ENCODE measurements around the gene CHCHD6.

CHCHD6 gene

GRCh38 chr3:126895178-126896066 is 191.4 kb downstream of the CHCHD6 start:
- peak; percentile 17 for DNase-seq (ENCODE audit: low read depth)

DNA sequence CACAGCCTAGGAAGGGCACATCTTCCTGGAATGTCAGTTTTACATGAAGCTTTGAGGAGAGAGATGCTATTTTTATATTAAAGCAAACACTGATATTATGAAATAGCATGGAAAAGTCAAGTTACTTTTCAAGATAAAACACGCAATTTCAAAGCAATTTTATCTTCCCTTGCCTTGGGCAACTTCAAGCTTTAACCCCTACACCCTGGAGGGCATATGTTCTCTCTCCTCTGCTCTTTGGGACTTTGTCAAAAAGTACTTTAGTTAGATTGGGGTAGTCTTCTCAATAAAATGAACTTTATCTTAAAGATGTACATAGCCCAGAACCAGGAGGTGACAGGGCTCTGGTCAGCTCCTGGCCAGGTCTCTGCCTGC is 192.0 kb downstream of the CHCHD6 start:
- H3K4me3 ChIP-seq (ENCODE audit: low read length) = no peak overlapping the region
- DNase-seq (ENCODE audit: low read depth) = no peak
- TF ChIP-seq, protein P1, sequence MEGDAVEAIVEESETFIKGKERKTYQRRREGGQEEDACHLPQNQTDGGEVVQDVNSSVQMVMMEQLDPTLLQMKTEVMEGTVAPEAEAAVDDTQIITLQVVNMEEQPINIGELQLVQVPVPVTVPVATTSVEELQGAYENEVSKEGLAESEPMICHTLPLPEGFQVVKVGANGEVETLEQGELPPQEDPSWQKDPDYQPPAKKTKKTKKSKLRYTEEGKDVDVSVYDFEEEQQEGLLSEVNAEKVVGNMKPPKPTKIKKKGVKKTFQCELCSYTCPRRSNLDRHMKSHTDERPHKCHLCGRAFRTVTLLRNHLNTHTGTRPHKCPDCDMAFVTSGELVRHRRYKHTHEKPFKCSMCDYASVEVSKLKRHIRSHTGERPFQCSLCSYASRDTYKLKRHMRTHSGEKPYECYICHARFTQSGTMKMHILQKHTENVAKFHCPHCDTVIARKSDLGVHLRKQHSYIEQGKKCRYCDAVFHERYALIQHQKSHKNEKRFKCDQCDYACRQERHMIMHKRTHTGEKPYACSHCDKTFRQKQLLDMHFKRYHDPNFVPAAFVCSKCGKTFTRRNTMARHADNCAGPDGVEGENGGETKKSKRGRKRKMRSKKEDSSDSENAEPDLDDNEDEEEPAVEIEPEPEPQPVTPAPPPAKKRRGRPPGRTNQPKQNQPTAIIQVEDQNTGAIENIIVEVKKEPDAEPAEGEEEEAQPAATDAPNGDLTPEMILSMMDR (conservative IDR thresholded peaks at IDR 0.05; ENCODE audit: low read length) = no peak

More at GRCh38 chr3:126895178-126896066, 191.4 kb downstream of the CHCHD6 start:
- TF ChIP-seq, protein P1 (conservative IDR thresholded peaks at IDR 0.05; ENCODE audit: low read length) = no peak
- H3K4me3 ChIP-seq (ENCODE audit: low read length) = no peak overlapping the region

DNA sequence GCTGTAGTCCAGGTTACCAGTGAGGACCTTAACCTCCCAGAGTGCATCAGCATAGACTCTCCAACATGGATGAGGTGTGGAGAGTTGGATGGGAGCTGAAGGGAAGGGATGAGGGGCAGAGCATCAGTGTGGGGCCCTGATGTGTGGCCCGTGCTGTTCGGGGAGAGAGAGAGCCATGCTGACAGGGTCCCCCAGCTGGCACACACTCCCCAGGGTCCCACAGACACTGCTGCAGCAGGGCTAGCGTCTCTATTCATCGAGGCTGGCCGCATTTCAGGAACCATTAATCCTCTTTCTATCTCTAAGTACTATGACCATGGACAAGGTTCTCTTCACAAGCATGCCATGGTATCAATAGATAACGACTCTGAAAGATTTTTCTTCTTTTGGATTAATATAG is 192.9 kb downstream of the CHCHD6 start:
- TF ChIP-seq, protein P1 (conservative IDR thresholded peaks at IDR 0.05; ENCODE audit: low read length) = no peak
- DNase-seq (ENCODE audit: low read depth) = no peak
- H3K4me3 ChIP-seq (ENCODE audit: low read length) = no peak overlapping the region

- H3K4me3 ChIP-seq (ENCODE audit: low read length) = no peak overlapping the region
- TF ChIP-seq, protein P1 (conservative IDR thresholded peaks at IDR 0.05; ENCODE audit: low read length) = no peak
- DNase-seq (ENCODE audit: low read depth) = no peak
Measured at GRCh38 chr3:126897943-126898342, 193.9 kb downstream of the CHCHD6 start.

GRCh38 chr3:126900859-126901540 is 197.0 kb downstream of the CHCHD6 start:
- TF ChIP-seq, protein P1 (conservative IDR thresholded peaks at IDR 0.05; ENCODE audit: low read length) = no peak
- no peak overlapping the region for H3K4me3 ChIP-seq (ENCODE audit: low read length)
- DNase-seq (ENCODE audit: low read depth) = no peak

DNA sequence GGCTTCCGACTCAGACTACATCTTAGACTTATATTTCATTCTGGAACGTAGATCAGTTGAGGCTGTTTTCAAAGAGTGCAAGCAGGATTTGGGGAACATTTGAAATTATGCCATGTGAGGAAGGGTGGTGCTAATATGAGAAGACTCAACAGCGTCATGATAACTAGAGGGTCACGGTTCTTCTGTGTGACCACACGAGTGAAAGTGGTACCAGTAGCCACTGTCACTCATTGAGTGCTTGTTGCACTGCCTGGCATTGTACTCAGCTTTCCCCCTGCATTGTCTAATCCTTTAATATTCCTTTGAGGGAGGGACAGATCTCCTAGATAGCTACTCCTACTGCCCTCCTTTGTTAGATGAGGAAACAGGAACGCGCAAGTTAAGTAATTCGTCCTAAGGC is 197.6 kb downstream of the CHCHD6 start:
- DNase-seq (ENCODE audit: low read depth) = no peak
- no peak overlapping the region for H3K4me3 ChIP-seq (ENCODE audit: low read length)
- TF ChIP-seq, protein P1 (conservative IDR thresholded peaks at IDR 0.05; ENCODE audit: low read length) = no peak
